Panc1 (cell line): ENCODE measurements around the gene HMMR. TPM values are rescaled to one million over a fixed set of nuclear protein-coding genes. Genes with fewer than 3 reads are reported as not detected.

ENCODE experiments used
- ATAC-seq: fragments of 200-7000 bp; cut with Tn5 transposase; 2 replicates; pipeline ENCODE4 v1.9.1; 2020; ENCODE audit warnings: mild to moderate bottlenecking, moderate library complexity
- BruUV-seq: library from RNA; stranded (reverse); fragments of 400-500 nt; replicated peaks from 2 replicates; lab custom pipeline; 2021; lab: Mats Ljungman, UMichigan
- CTCF ChIA-PET: fragments of 300-600 bp; sonication (Branson Sonifier 250); formaldehyde crosslinking; loops from one replicate; lab custom pipeline; 2022; ENCODE audit warnings: antibody characterized with exemption; lab: Charles Lee
- POLR2A ChIA-PET: fragments of 300-600 bp; sonication (Branson Sonifier 250); formaldehyde crosslinking; loops from one replicate; lab custom pipeline; 2022; ENCODE audit warnings: antibody characterized with exemption; lab: Charles Lee
- DNase-seq: peaks from one replicate; pipeline ENCODE4 v3.0.0-alpha.2; 2010; ENCODE audit warnings: low read depth, low spot score
- H3K27ac ChIP-seq: 2 replicates; pipeline ENCODE4 v1.5.1; 2011; ENCODE audit warnings: mild to moderate bottlenecking, low read length, inconsistent platforms
- H3K27me3 ChIP-seq: fragments of 200-500 bp; sonication (Bioruptor generic); 2 replicates; pipeline ENCODE4 v1.6.0; 2014; ENCODE audit warnings: low read length, inconsistent platforms; ENCODE audit not compliant: control insufficient read depth, insufficient read depth
- H3K36me3 ChIP-seq: fragments of 200-500 bp; sonication (Bioruptor generic); 2 replicates; pipeline ENCODE4 v1.5.1; 2014; ENCODE audit warnings: inconsistent platforms, mild to moderate bottlenecking, low read length, moderate library complexity; ENCODE audit not compliant: control insufficient read depth, insufficient read depth
- H3K4me1 ChIP-seq: 2 replicates; pipeline ENCODE4 v1.5.1; 2011; ENCODE audit warnings: inconsistent platforms, mild to moderate bottlenecking, low read length, moderate library complexity; ENCODE audit not compliant: control insufficient read depth, insufficient read depth
- H3K4me3 ChIP-seq, 2 experiments: 2 replicates each; pipeline ENCODE4 v1.5.1; 2011 to 2012; ENCODE audit warnings: low read depth in 2 of 2, low read length in 2 of 2, mild to moderate bottlenecking in 2 of 2, inconsistent platforms in 1 of 2, moderate library complexity in 1 of 2
- H3K9me3 ChIP-seq: fragments of 200-500 bp; sonication (Bioruptor generic); 2 replicates; pipeline ENCODE4 v1.5.1; 2014; ENCODE audit warnings: low read depth, mild to moderate bottlenecking, inconsistent platforms, low read length, moderate library complexity; ENCODE audit not compliant: control insufficient read depth, insufficient read depth
- CTCF ChIP-seq: fragments of 450-650 bp; IDR thresholded peaks from 2 replicates; pipeline ENCODE4 v1.5.1; 2017; ENCODE audit warnings: mild to moderate bottlenecking
- POLR2AphosphoS5 ChIP-seq: IDR thresholded peaks from 2 replicates; pipeline ENCODE4 v1.6.1; 2012; ENCODE audit warnings: mild to moderate bottlenecking, low read depth, low read length, moderate library complexity
- REST ChIP-seq, 2 experiments: IDR thresholded peaks; 2 replicates each; pipeline ENCODE4 v1.6.1; 2011 to 2012; ENCODE audit warnings: low read depth in 2 of 2, control low read depth in 1 of 2, low read length in 1 of 2, mild to moderate bottlenecking in 1 of 2, moderate library complexity in 1 of 2; ENCODE audit not compliant: insufficient read depth in 1 of 2
- SIN3A ChIP-seq: IDR thresholded peaks from 2 replicates; pipeline ENCODE4 v1.6.1; 2012; ENCODE audit warnings: low read depth, mild to moderate bottlenecking, low read length, moderate library complexity, borderline replicate concordance; ENCODE audit not compliant: insufficient read depth
- TCF7L2 ChIP-seq: IDR thresholded peaks from 2 replicates; pipeline ENCODE4 v1.6.1; 2011; ENCODE audit warnings: mild to moderate bottlenecking, low read depth, low read length, inconsistent platforms
- in situ Hi-C: cut with HindIII; loops from 2 replicates; pipeline ENCODE4 v1.10.0; 2016; ENCODE audit warnings: low sequenced_read_pairs, low pct_unique_long_range_greater_than_20kb
- intact Hi-C: fragments of 100-400 bp; cut with micrococcal nuclease; formaldehyde crosslinking; loops from one replicate; pipeline ENCODE4 v1.10.0; 2022; ENCODE audit not compliant: unreplicated experiment
- total RNA-seq: library from RNA; stranded (reverse); gene quantifications from one replicate; pipeline ENCODE4 v1.2.1, GENCODE V29; 2021; ENCODE audit not compliant: unreplicated experiment

HMMR gene
- total RNA-seq, 1 experiment from 2014 or later: 42.5 TPM

- no peak for ATAC-seq
- no peak overlapping the region for H3K4me3 ChIP-seq
- no peak for TF ChIP-seq POLR2AphosphoS5
- TF ChIP-seq SIN3A: no peak
- TF ChIP-seq REST (IDR thresholded peaks at IDR 0.05; ENCODE audit: insufficient read depth in 1 of 2, low read depth in 2 of 2, low read length in 1 of 2): no peak
- TF ChIP-seq TCF7L2: no peak
- no peak for TF ChIP-seq CTCF
- DNase-seq: no peak
- no peak overlapping the region for H3K27ac ChIP-seq
- 0 out of 2 replicates have a peak, but pooled peaks cover 6% of the 10 kb centered on the region for H3K4me1 ChIP-seq
- POLR2A ChIA-PET: no interaction called here
- H3K27me3 ChIP-seq: no peaks in the 10 kb centered on the region
- no peaks in the 10 kb centered on the region for H3K9me3 ChIP-seq
- in situ Hi-C loops (no loop called here), intact Hi-C loops (no loop called here)
- CTCF ChIA-PET: no interaction called here
- H3K36me3 ChIP-seq: peaks cover 34% of the 10 kb centered on the region
- BruUV-seq: no TSS peak
These were observed 3.6 kb upstream of the HMMR start for GRCh38 chr5:163456840-163457239.

GRCh38 chr5:163458778-163459385, 1.6 kb upstream of the HMMR start:
- in situ Hi-C loops: no loop called here
- peaks cover 24% of the 10 kb centered on the region for H3K36me3 ChIP-seq
- peak overlapping the region; percentile 88 to 98 for H3K4me3 ChIP-seq
- TF ChIP-seq TCF7L2: no peak
- CTCF ChIA-PET: no interaction called here
- DNase-seq (no peak), ATAC-seq (no peak)
- no peaks in the 10 kb centered on the region for H3K27me3 ChIP-seq
- no peaks in the 10 kb centered on the region for H3K9me3 ChIP-seq
- peaks cover 19% of the 10 kb centered on the region; the same call in 1 of the 2 replicates for H3K4me1 ChIP-seq
- BruUV-seq: TSS peak; percentile 81
- peak overlapping the region; percentile 99 for H3K27ac ChIP-seq
- intact Hi-C loops: no loop called here
- POLR2A ChIA-PET: interaction anchor here (0.7 kb wide), 1 partner anchor 1616 kb away, joined by 3 read pairs; no protein-coding TSS in a partner anchor

- peak; percentile 7 for ATAC-seq
- BruUV-seq: no TSS peak
- H3K9me3 ChIP-seq: no peaks in the 10 kb centered on the region
- intact Hi-C loops: no loop called here
- in situ Hi-C loops: no loop called here
- peak overlapping the region; percentile 88 to 98 for H3K4me3 ChIP-seq
- ChIA-PET POLR2A (interaction anchor here (1.2 to 2.8 kb wide), 2 partner anchors 46 to 51 kb away, joined by 4 to 9 read pairs; partner anchors contain the start of gene MAT2B), CTCF (no interaction called here)
- no peak for DNase-seq
- no peaks in the 10 kb centered on the region for H3K27me3 ChIP-seq
- no peak for TF ChIP-seq SIN3A
- TF ChIP-seq POLR2AphosphoS5: no peak
- TF ChIP-seq REST (IDR thresholded peaks at IDR 0.05; ENCODE audit: insufficient read depth in 1 of 2, low read depth in 2 of 2, low read length in 1 of 2): no peak
- TF ChIP-seq CTCF: no peak
- no peak for TF ChIP-seq TCF7L2
- peaks cover 19% of the 10 kb centered on the region; the same call in 1 of the 2 replicates for H3K4me1 ChIP-seq
- peak overlapping the region; percentile 99 for H3K27ac ChIP-seq
- peaks cover 22% of the 10 kb centered on the region for H3K36me3 ChIP-seq
These were observed 992 bp upstream of the HMMR start for GRCh38 chr5:163459462-163459818.
